HG03521 (cell line): ENCODE results near the gene OGT.
"Not testable (repeated sequence)": the region's sequence is repeated elsewhere in the genome, so short reads cannot be mapped to it uniquely, and the experiment has no call there.

Experiments
- ATAC-seq: cut with Tn5 transposase; IDR thresholded peaks from one replicate; pipeline ENCODE4 v1.9.1; 2021; ENCODE audit warnings: mild to moderate bottlenecking, moderate library complexity; ENCODE audit not compliant: unreplicated experiment

The OGT gene

GRCh38 chrX:71532753-71533425 is at the start of gene OGT:
Gene OGT (plus strand): TSS chrX:71533104. CDS start chrX:71533300, 196 bp downstream.
- peak; percentile 83 for ATAC-seq

GRCh38 chrX:71487814-71488213 is 45.1 kb upstream of the OGT start:
- ATAC-seq, result no peak

GRCh38 chrX:71489540-71489939 is 43.4 kb upstream of the OGT start:
- no peak for ATAC-seq

- no peak for ATAC-seq
Observed at GRCh38 chrX:71492231-71493065, 40.5 kb upstream of the OGT start.

- no peak for ATAC-seq
Observed at GRCh38 chrX:71493111-71493613, 39.7 kb upstream of the OGT start.

GRCh38 chrX:71495979-71496378 is 36.9 kb upstream of the OGT start:
- ATAC-seq, result not testable (repeated sequence)

- ATAC-seq, result no peak
Observed at GRCh38 chrX:71496476-71496875, 36.4 kb upstream of the OGT start.

GRCh38 chrX:71502080-71502479 is 30.8 kb upstream of the OGT start:
- ATAC-seq, result not testable (repeated sequence)

GRCh38 chrX:71504346-71504745 is 28.6 kb upstream of the OGT start:
- no peak for ATAC-seq

GRCh38 chrX:71509289-71509688 is 23.6 kb upstream of the OGT start:
- ATAC-seq, result no peak

- ATAC-seq, result no peak
Observed at GRCh38 chrX:71510161-71510560, 22.7 kb upstream of the OGT start.

GRCh38 chrX:71513731-71514130 is 19.2 kb upstream of the OGT start:
- not testable (repeated sequence) for ATAC-seq

GRCh38 chrX:71514367-71515037 is 18.4 kb upstream of the OGT start:
- ATAC-seq, result peak; percentile 77

- ATAC-seq, result no peak
Observed at GRCh38 chrX:71515038-71515396, 17.9 kb upstream of the OGT start.

GRCh38 chrX:71525316-71525715 is 7.6 kb upstream of the OGT start:
- no peak for ATAC-seq

GRCh38 chrX:71532078-71532752 is 689 bp upstream of the OGT start:
- ATAC-seq, result peak; percentile 5

GRCh38 chrX:71533516-71533850 is 579 bp downstream of the OGT start:
- ATAC-seq, result no peak

GRCh38 chrX:71533851-71534561 is 1.1 kb downstream of the OGT start:
- ATAC-seq, result no peak

- no peak for ATAC-seq
Observed at GRCh38 chrX:71534773-71535544, 2.1 kb downstream of the OGT start.

GRCh38 chrX:71536285-71536684 is 3.4 kb downstream of the OGT start:
- no peak for ATAC-seq
